Activated T-helper 17 cell treated with anti-CD3 and anti-CD28 coated beads, Interleukin-2, amount 50 U/mL, for 72 hours (primary cell): Measurements from ENCODE around the gene MRPS27. TPM values are rescaled to one million over a fixed set of nuclear protein-coding genes. Genes with fewer than 3 reads are reported as not detected.

Experiments used
- ATAC-seq: fragments of 150-1000 bp; cut with Tn5 transposase; replicated peaks from 2 replicates; pipeline ENCODE4 v1.10.0; 2021; ENCODE audit warnings: mild to moderate bottlenecking, moderate library complexity
- H3K27ac Mint-ChIP-seq: one replicate; pipeline ENCODE4 v1.8.0; 2022; ENCODE audit warnings: mixed read lengths
- H3K27me3 Mint-ChIP-seq: one replicate; pipeline ENCODE4 v1.8.0; 2022; ENCODE audit warnings: mixed read lengths
- H3K36me3 Mint-ChIP-seq: one replicate; pipeline ENCODE4 v1.8.0; 2022; ENCODE audit warnings: low read depth, mild to moderate bottlenecking, mixed read lengths
- H3K4me1 Mint-ChIP-seq: one replicate; pipeline ENCODE4 v1.8.0; 2022; ENCODE audit warnings: mixed read lengths
- H3K4me3 Mint-ChIP-seq: one replicate; pipeline ENCODE4 v1.8.0; 2022; ENCODE audit warnings: mild to moderate bottlenecking, mixed read lengths
- H3K9me3 Mint-ChIP-seq: one replicate; pipeline ENCODE4 v1.8.0; 2022; ENCODE audit warnings: mixed read lengths
- total RNA-seq, 2 donors: library from RNA; stranded (reverse); gene quantifications; one replicate each; pipeline ENCODE4 v1.2.3, GENCODE V29; 2022

MRPS27 gene
- total RNA-seq = 10 to 100 TPM; 71.2 to 88.3 TPM

GRCh38 chr5:72319976-72320752 lies at the start of gene MRPS27, which contains the start of gene PTCD2:
Gene MRPS27, minus strand, starts transcription at chr5:72320240. Its CDS starts 19 bp downstream, at chr5:72320221.
Gene PTCD2, plus strand, starts transcription at chr5:72320373. Its CDS starts 10 bp downstream, at chr5:72320383.
- Mint-ChIP-seq H3K4me1 (peaks cover 18% of the 10 kb centered on the region), H3K27me3 (no peaks in the 10 kb centered on the region), H3K9me3 (no peaks in the 10 kb centered on the region), H3K4me3 (peak within 1 kb of the TSS; percentile 96), H3K36me3 (peaks cover 55% of the 10 kb centered on the region), H3K27ac (peak within 1 kb of the TSS; percentile 94)
- peak; percentile 100 for ATAC-seq

GRCh38 chr5:72369711-72370110 lies 49.7 kb upstream of the MRPS27 start:
- no peak for ATAC-seq
- H3K27ac Mint-ChIP-seq = no peak overlapping the region
- H3K4me3 Mint-ChIP-seq = no peak overlapping the region
- peaks cover 3% of the 10 kb centered on the region for H3K27me3 Mint-ChIP-seq
- H3K4me1 Mint-ChIP-seq = no peaks in the 10 kb centered on the region
- H3K9me3 Mint-ChIP-seq = peaks cover 3% of the 10 kb centered on the region
- no peaks in the 10 kb centered on the region for H3K36me3 Mint-ChIP-seq

- Mint-ChIP-seq H3K4me1 (no peaks in the 10 kb centered on the region), H3K4me3 (no peak overlapping the region), H3K9me3 (peaks cover 3% of the 10 kb centered on the region), H3K36me3 (no peaks in the 10 kb centered on the region), H3K27me3 (peaks cover 3% of the 10 kb centered on the region), H3K27ac (no peak overlapping the region)
- no peak for ATAC-seq
These were observed 49.3 kb upstream of the MRPS27 start for GRCh38 chr5:72369301-72369700.

DNA sequence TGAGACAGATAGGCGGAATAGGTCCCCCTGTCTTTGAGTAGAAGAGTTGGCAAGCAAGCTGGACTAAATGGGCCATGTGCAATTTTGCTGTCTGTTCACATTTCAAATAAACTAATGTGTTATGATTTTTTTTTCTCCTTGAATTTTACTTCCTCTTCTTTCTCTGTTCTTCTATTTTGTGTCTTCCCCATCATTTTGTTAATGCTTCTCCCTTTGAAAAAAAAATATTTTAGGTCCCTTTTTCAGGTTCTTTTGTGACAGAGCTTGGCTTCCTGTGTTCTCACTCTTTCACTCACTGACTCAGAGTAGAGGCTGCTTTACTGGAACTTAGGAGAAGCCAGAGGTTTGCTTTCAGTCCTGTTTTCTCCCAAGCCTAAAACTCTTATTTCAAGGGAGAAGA lies 48.2 kb upstream of the MRPS27 start:
- no peak overlapping the region for H3K27ac Mint-ChIP-seq

DNA sequence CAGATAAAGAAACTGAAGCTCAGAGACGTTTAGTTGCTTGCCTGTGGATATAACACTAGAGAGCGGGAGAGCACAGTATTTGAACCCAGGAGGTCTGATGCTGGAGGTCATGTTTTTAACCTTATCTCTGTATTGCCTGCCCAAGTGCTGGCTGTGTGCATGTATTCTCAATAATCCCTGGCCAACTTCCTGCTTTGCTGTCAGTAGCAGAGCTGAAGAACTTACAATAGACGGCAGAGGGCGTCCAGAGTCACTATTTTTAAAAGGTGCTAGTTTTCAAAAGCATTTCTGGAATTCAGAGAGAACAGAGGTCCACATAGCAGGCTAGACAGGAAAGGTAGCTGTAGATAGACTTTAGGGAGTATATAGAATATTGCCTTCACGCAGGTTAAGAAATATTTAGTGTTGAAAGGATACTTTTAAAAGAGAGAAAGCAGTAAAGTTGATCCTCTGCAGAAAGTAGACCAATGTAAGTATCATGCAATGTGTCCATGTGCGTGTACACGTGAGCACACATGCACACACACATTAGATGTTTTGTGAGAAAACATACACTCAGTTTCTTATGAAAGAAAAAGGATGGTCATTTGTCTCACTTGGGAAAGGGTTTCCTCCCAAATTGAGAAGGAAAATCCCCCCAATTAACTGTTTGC lies 46.4 kb upstream of the MRPS27 start:
- H3K27ac Mint-ChIP-seq = no peak overlapping the region
- H3K4me3 Mint-ChIP-seq = no peak overlapping the region
- peak; percentile 43 for ATAC-seq
- H3K4me1 Mint-ChIP-seq = no peaks in the 10 kb centered on the region
- H3K36me3 Mint-ChIP-seq = peaks cover 23% of the 10 kb centered on the region
- H3K9me3 Mint-ChIP-seq = no peaks in the 10 kb centered on the region
- H3K27me3 Mint-ChIP-seq = no peaks in the 10 kb centered on the region

More for the DNA sequence above, 48.2 kb upstream of the MRPS27 start:
- peaks cover 5% of the 10 kb centered on the region for H3K36me3 Mint-ChIP-seq
- ATAC-seq = no peak
- H3K9me3 Mint-ChIP-seq = no peaks in the 10 kb centered on the region
- no peaks in the 10 kb centered on the region for H3K27me3 Mint-ChIP-seq
- H3K4me1 Mint-ChIP-seq = no peaks in the 10 kb centered on the region
- H3K4me3 Mint-ChIP-seq = no peak overlapping the region

DNA sequence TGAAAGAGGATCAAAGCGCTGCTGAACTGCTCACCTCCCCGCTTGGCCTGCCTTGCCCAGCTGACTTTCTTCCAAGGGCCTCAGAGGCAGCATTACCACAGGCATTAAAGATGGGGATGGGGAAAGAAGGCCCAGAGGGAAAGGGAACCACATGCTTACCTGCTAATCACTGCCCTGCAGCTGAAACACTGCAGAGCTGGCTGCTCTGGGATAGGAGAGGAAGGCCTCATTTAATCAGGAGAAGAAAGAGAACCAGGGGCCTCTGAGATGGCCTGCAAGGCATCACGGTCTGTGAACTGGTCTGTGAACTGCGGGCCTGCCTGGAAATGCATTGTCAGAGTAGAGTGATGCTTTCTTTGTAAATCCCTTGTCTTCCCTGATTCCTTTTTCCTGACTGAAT lies 44.9 kb upstream of the MRPS27 start:
- H3K27ac Mint-ChIP-seq = no peak overlapping the region
- H3K4me3 Mint-ChIP-seq = no peak overlapping the region
- no peak for ATAC-seq
- no peaks in the 10 kb centered on the region for H3K4me1 Mint-ChIP-seq
- H3K9me3 Mint-ChIP-seq = no peaks in the 10 kb centered on the region
- H3K27me3 Mint-ChIP-seq = no peaks in the 10 kb centered on the region
- H3K36me3 Mint-ChIP-seq = peaks cover 37% of the 10 kb centered on the region

DNA sequence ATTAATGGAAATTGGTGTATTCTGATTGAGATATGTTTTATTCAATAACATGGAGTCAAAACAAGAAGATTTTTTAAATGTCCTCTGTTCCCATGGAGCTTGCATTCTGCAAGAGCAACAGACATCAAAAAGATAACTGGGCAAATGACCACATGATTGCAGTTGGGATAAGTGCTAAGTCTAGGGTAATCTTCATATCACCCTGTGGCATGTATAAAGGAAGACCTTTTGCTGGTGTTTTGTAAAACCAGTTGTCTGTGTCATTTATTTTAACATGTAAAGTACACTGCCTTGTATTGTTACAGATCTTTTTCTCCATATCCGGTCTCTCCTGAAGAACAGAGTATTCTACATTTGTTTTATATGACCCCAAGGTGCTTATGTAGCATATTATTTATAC lies 44.1 kb upstream of the MRPS27 start:
- no peaks in the 10 kb centered on the region for H3K9me3 Mint-ChIP-seq
- no peaks in the 10 kb centered on the region for H3K4me1 Mint-ChIP-seq
- H3K4me3 Mint-ChIP-seq = no peak overlapping the region
- no peaks in the 10 kb centered on the region for H3K27me3 Mint-ChIP-seq
- peaks cover 45% of the 10 kb centered on the region for H3K36me3 Mint-ChIP-seq
- H3K27ac Mint-ChIP-seq = no peak overlapping the region
- ATAC-seq = no peak

DNA sequence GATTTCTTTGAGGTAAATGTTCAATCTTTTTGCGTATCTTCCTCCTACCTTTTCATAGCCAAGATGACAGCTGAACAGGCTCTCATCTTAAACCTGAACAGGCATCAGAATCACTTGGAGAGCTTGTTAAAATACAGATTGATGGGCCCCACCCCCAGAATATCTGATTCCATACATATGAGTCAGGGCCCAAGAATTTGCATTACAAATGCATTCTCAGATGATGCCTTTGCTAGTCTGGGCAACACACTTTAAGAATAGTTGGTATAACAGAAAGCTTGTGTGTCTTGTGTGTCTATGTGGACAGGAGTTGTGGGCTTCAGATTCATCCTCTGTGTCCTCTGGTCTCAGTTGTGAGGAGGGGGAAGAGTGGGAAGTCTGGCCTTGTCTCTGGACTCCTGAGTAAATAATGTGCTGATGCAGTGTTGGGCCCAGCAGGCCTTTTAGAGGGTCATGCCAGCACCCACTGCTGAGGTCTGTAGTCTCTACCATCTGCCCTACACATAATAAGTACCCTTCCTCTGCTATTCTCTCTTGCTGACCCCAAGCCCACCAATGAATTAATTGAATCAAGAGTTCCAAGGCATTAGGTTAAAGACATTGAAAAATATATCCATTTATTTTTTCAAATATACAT lies 43.2 kb upstream of the MRPS27 start:
- Mint-ChIP-seq H3K27me3 (no peaks in the 10 kb centered on the region), H3K36me3 (peaks cover 53% of the 10 kb centered on the region)

DNA sequence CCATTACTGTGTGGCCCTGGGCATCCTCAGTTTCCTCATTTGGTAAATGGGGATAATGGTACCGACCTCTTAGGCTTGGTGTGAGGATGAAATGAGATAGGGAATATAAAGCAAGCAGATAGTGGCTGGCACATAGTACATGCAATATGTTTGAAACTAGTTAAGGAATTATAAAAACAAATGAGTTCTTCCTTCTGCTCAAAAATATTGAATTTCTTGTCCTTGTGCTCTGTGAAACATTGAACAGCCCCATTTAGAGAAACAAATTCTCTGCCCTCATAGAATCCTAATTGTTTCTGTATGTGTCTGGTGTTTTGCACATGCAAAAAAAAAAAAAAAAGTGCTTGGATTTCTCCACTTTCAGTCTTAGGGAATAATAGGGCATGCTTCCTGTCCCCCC lies 39.8 kb upstream of the MRPS27 start:
- no peak for ATAC-seq
- Mint-ChIP-seq H3K9me3 (no peaks in the 10 kb centered on the region), H3K4me3 (no peak overlapping the region), H3K27ac (no peak overlapping the region), H3K27me3 (no peaks in the 10 kb centered on the region), H3K36me3 (peaks cover 59% of the 10 kb centered on the region), H3K4me1 (no peaks in the 10 kb centered on the region)

More for the DNA sequence above, 43.2 kb upstream of the MRPS27 start:
- Mint-ChIP-seq H3K27ac (no peak overlapping the region), H3K4me1 (no peaks in the 10 kb centered on the region), H3K4me3 (no peak overlapping the region), H3K9me3 (no peaks in the 10 kb centered on the region)
- ATAC-seq = no peak

DNA sequence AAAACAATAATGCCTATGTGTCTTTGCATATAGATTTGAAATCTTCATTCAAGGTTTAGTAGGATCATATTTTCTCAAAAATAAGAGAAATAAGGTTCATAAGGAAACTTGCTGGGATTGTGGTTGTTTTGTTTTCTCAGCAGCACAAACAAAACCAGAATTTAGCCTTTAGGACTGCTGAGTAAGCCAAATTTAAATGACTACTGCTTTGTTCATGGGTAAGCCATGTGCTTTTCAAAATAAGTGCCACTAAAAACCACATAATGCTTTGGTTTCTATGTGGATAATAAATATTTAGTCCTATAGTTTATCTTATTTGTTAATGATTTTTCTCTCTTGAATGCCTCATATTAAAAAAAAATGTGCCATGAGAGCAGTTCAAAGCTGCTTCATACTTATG lies 38.9 kb upstream of the MRPS27 start:
- Mint-ChIP-seq H3K27ac (no peak overlapping the region), H3K4me1 (no peaks in the 10 kb centered on the region), H3K9me3 (no peaks in the 10 kb centered on the region), H3K4me3 (no peak overlapping the region), H3K36me3 (peaks cover 59% of the 10 kb centered on the region), H3K27me3 (no peaks in the 10 kb centered on the region)
- ATAC-seq = no peak

- H3K36me3 Mint-ChIP-seq = peaks cover 50% of the 10 kb centered on the region
- no peak overlapping the region for H3K27ac Mint-ChIP-seq
- H3K9me3 Mint-ChIP-seq = no peaks in the 10 kb centered on the region
- H3K4me3 Mint-ChIP-seq = no peak overlapping the region
- no peaks in the 10 kb centered on the region for H3K4me1 Mint-ChIP-seq
- H3K27me3 Mint-ChIP-seq = no peaks in the 10 kb centered on the region
- ATAC-seq = no peak
These were observed 36.3 kb upstream of the MRPS27 start for GRCh38 chr5:72356361-72356760.

DNA sequence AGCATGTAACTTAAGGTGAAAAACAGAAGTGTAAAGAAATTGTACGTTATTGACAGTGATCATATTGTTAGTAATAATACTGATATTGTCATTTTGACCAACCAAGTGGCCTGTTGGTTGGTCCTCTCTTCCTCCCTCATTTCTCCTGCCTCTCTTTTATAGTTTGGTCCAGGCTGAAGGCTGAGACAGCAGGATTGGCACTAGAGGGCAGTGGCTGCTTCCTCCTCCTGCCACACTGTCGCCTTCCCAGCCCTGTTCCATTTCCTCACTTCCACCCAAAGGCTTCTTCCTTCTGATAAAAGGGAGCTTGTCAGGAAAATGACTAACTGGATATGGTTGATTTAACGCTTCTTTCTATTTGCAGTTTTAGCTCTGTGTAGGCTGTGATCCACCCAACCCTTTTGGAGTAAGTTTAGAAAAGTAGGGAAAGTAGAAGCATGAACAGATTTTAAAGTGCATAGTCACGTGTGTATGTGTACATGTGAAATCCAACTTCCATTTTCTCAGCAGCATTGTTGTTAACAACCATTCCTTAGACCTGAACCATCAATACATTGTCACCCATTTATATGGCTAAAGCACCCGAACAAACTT lies 35.8 kb upstream of the MRPS27 start:
- no peak overlapping the region for H3K27ac Mint-ChIP-seq
- H3K4me1 Mint-ChIP-seq = no peaks in the 10 kb centered on the region
- no peaks in the 10 kb centered on the region for H3K9me3 Mint-ChIP-seq
- H3K4me3 Mint-ChIP-seq = no peak overlapping the region
- no peak for ATAC-seq
- peaks cover 44% of the 10 kb centered on the region for H3K36me3 Mint-ChIP-seq
- no peaks in the 10 kb centered on the region for H3K27me3 Mint-ChIP-seq

- H3K4me1 Mint-ChIP-seq = peaks cover 9% of the 10 kb centered on the region
- H3K9me3 Mint-ChIP-seq = no peaks in the 10 kb centered on the region
- ATAC-seq = no peak
- no peaks in the 10 kb centered on the region for H3K27me3 Mint-ChIP-seq
- no peak overlapping the region for H3K27ac Mint-ChIP-seq
- H3K36me3 Mint-ChIP-seq = peaks cover 23% of the 10 kb centered on the region
- no peak overlapping the region for H3K4me3 Mint-ChIP-seq
These were observed 33.0 kb upstream of the MRPS27 start for GRCh38 chr5:72353046-72353445.

DNA sequence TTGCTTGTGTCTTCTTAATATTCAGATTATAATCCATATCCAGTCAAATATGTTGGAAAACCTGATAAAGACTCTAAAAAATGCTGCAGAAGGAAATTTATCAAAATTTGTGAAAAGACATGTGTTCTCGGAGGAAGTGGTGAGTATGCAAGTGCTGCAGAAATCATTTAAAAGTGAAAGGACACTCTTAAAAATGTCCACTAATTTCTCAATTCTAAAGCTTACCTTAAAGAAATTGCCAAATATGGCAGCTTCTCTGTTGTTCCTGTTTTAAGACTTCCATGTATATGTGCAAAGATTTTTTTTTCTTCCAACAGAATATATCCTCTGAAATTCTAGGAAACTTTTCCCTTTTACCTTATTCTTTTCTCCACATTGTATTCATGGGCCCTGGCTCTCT lies 32.6 kb upstream of the MRPS27 start:
- no peaks in the 10 kb centered on the region for H3K27me3 Mint-ChIP-seq
- H3K4me3 Mint-ChIP-seq = no peak overlapping the region
- H3K4me1 Mint-ChIP-seq = peaks cover 9% of the 10 kb centered on the region
- no peak overlapping the region for H3K27ac Mint-ChIP-seq
- no peaks in the 10 kb centered on the region for H3K9me3 Mint-ChIP-seq
- H3K36me3 Mint-ChIP-seq = peaks cover 19% of the 10 kb centered on the region
- ATAC-seq = no peak
